ENCODE results near the gene SMIM10L2A. TPM values are rescaled to one million over a fixed set of nuclear protein-coding genes. Genes with fewer than 3 reads are reported as not detected.
A peak's percentile ranks its signal among the peaks of the same experiment; 100 is the strongest.

The SMIM10L2A gene
- total RNA-seq, 1 experiment from 2014 or later: 18.3 TPM

DNA sequence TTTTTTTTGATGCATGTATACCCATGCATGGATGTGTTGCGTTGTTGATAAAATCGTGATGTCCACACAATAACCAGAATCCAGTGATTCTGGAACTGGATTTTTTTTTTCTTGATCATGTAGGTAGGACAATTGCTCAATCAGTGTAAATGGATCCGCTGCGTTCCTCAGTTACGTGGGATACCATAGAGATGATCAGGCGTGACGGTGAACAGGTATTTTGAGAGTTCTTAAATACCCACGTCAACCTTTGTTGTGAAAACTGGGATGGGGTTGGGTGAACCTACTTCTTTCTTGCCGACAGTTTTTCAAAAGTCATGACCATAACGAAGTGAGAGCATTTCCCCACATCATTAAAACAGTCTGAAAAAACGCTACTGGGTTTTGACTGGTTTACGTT lies 913 bp upstream of the SMIM10L2A start:
- DNase-seq: no peak
- Histone ChIP-seq H3K4ac (ENCODE audit: low read depth, low read length) (no peak overlapping the region), H3K4me2 (ENCODE audit: insufficient read depth, insufficient read length, low read length) (no peak overlapping the region), H3K23ac (ENCODE audit: insufficient read length, low read depth, low read length) (no peak overlapping the region), H3K27me3 (ENCODE audit: insufficient read depth, low read length) (no peaks in the 10 kb centered on the region), H2AK5ac (ENCODE audit: insufficient read length, low read length) (no peak overlapping the region), H3K79me2 (ENCODE audit: insufficient read depth, low read length) (no peaks in the 10 kb centered on the region), H3K14ac (ENCODE audit: insufficient read depth, low read length) (no peak overlapping the region), H2AFZ (ENCODE audit: low read length) (no peak overlapping the region), H4K5ac (ENCODE audit: insufficient read length, low read depth, low read length) (no peak overlapping the region), H3K79me1 (ENCODE audit: insufficient read depth, low read depth, low read length, poor library complexity, severe bottlenecking) (no peaks in the 10 kb centered on the region), H3T11ph (ENCODE audit: low read length) (no peak overlapping the region), H2BK120ac (ENCODE audit: low read depth, low read length, poor library complexity, severe bottlenecking) (no peak overlapping the region), H2BK20ac (ENCODE audit: low read depth, low read length, poor library complexity, severe bottlenecking) (no peak overlapping the region), H3K4me1 (ENCODE audit: insufficient read depth, low read length) (peaks cover 4% of the 10 kb centered on the region; the same call in 1 of the 2 replicates), H4K91ac (ENCODE audit: insufficient read length, low read depth, low read length) (no peak overlapping the region), H3K23me2 (ENCODE audit: insufficient read length, low read depth, low read length, poor library complexity, severe bottlenecking) (peaks cover 2% of the 10 kb centered on the region), H4K8ac (replicated peaks; ENCODE audit: insufficient read length, low read depth, low read length) (no peak overlapping the region), H2BK5ac (ENCODE audit: insufficient read length, low read length) (no peak overlapping the region), H2BK15ac (ENCODE audit: low read depth, low read length) (no peak overlapping the region), H3K18ac (ENCODE audit: insufficient read length, low read depth, low read length) (no peak overlapping the region), H3K27ac (ENCODE audit: insufficient read length, low read depth, low read length) (no peak overlapping the region), H2BK12ac (ENCODE audit: insufficient read length, low read depth, low read length) (no peak overlapping the region), H3K9me3 (ENCODE audit: control insufficient read depth, low read depth, low read length) (peaks cover 9% of the 10 kb centered on the region), H3K56ac (ENCODE audit: insufficient read length, low read depth, low read length) (no peak overlapping the region), H3K9ac (ENCODE audit: extremely low read depth, insufficient read length, low read length) (no peak overlapping the region), H4K20me1 (ENCODE audit: control insufficient read depth, insufficient read depth, insufficient read length) (no peaks in the 10 kb centered on the region)
- Mint-ChIP-seq H3K4me3 (peak overlapping the region; percentile 40 to 61; a peak in 4 of 5 replicates), H3K36me3 (ENCODE audit: insufficient read depth in 1 of 3, low read depth in 3 of 3) (peaks cover 7 to 29% (median 27%) of the 10 kb centered on the region in 3 experiments; a peak in 6 of 7 replicates), H3K9me3 (peaks cover 47 to 68% of the 10 kb centered on the region in 2 experiments), H3K27me3 (ENCODE audit: low read depth) (peaks cover 8% of the 10 kb centered on the region), H3K4me1 (peaks cover 13 to 22% of the 10 kb centered on the region in 2 experiments), H3K27ac (no peak overlapping the region)
- TF ChIP-seq CTCF (conservative IDR thresholded peaks at IDR 0.05): no peak
- no CpG with 5 or more reads among the region's 12 CpGs for WGBS (ENCODE audit: extremely low coverage, insufficient read length, low lambda C conversion rate)
